Fibroblast of mammary gland (primary cell): ENCODE data around the gene CMC2.

Experiments
- DNase-seq: peaks from one replicate; pipeline ENCODE4 v3.0.0-alpha.2; 2010; ENCODE audit warnings: low read depth
- H3K4me3 ChIP-seq: 2 replicates; pipeline ENCODE4 v1.5.1; 2011; ENCODE audit warnings: low read depth, mild to moderate bottlenecking, low read length, moderate library complexity; ENCODE audit not compliant: control insufficient read depth
- CTCF ChIP-seq: conservative IDR thresholded peaks from 2 replicates; pipeline ENCODE4 v1.5.1; 2011; ENCODE audit warnings: low read depth, low read length, inconsistent platforms; ENCODE audit not compliant: control insufficient read depth, insufficient read depth

The CMC2 gene

GRCh38 chr16:81014672-81015071, 8.0 kb upstream of the CMC2 start:
- no peak for TF ChIP-seq CTCF
- no peak for DNase-seq
- H3K4me3 ChIP-seq: no peak overlapping the region

GRCh38 chr16:81012974-81013373, 6.3 kb upstream of the CMC2 start:
- H3K4me3 ChIP-seq: no peak overlapping the region
- TF ChIP-seq CTCF: no peak
- no peak for DNase-seq

DNA sequence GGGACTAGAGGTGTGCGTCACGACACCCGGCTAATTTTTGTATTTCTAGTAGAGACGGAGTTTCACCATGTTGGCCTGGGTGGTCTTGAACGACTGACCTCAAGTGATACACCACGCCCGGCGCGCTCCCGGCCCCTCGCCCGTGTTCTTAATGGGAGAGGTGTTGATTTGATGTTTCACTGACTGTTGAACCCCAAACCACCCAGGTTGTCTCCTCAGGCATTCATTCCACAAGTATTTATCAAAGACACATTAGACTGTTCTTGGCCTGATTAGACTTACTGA, 1.8 kb upstream of the CMC2 start:
- DNase-seq: no peak
- no peak for TF ChIP-seq CTCF
- peak overlapping the region; percentile 77 for H3K4me3 ChIP-seq

- peak overlapping the region; percentile 77 for H3K4me3 ChIP-seq
- no peak for TF ChIP-seq CTCF
Measured at GRCh38 chr16:81006211-81006812, 373 bp downstream of the CMC2 start.

GRCh38 chr16:81005610-81006161, 999 bp downstream of the CMC2 start:
- DNase-seq: peak; percentile 22
- no peak for TF ChIP-seq CTCF
- H3K4me3 ChIP-seq: peak overlapping the region; percentile 77

More at GRCh38 chr16:81006211-81006812, 373 bp downstream of the CMC2 start:
- DNase-seq: peak; percentile 37

DNA sequence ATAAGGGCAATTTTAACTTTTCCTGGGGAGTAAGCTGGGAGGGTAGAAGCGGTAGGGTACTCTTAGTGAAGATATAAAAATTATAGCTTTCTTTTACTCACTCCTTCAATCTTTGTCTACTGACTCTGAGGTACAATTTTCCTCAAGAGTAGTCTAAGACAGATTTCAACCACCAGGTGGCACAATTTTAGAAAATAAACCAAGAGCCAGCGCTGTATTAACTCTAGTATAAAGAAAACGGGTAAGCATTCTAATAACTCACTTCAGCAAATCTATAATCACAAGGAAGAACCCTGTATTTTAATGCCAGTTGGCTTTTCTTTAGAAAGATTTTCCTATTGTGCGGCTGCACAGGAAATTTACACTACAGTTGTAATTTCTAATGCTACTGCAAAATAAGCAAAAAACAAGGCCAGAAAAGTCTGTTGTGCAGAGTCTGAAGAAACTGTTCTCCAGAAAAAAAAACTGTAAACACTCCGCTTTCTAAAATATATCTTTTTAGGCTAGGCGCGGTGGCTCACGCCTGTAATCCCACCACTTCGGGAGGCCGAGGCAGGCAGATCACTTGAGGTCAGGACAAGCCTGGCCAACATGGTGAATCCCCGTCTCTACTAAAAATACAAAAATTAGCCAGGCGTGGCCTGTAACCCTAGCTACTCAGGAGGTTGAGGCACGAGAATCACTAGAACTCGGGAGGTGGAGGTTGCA, 1.9 kb downstream of the CMC2 start:
- peak; percentile 58 for TF ChIP-seq CTCF
- peak overlapping the region; percentile 28 for H3K4me3 ChIP-seq
- peak; percentile 71 for DNase-seq
